PC-9 (cell line): ENCODE results near the gene ARID3A. TPM values are rescaled to one million over a fixed set of nuclear protein-coding genes. Genes with fewer than 3 reads are reported as not detected.

Experiments
- BruUV-seq: library from RNA; stranded (reverse); fragments of 400-500 nt; replicated peaks from 2 replicates; lab custom pipeline; 2021; lab: Mats Ljungman, UMichigan
- CTCF ChIA-PET: fragments of 300-600 bp; sonication (Branson Sonifier 250); formaldehyde crosslinking; loops from one replicate; lab custom pipeline; 2022; ENCODE audit warnings: antibody characterized with exemption; lab: Charles Lee
- POLR2A ChIA-PET: fragments of 300-600 bp; sonication (Branson Sonifier 250); formaldehyde crosslinking; loops from one replicate; lab custom pipeline; 2022; ENCODE audit warnings: antibody characterized with exemption; ENCODE audit not compliant: unreplicated experiment; lab: Charles Lee
- DNase-seq, 2 experiments: peaks; one replicate each; pipeline versions ENCODE4 v3.0.0 to v3.0.0-alpha.2; 2015 to 2022; ENCODE audit warnings: mixed read lengths in 1 of 2
- H2AFZ ChIP-seq: fragments of 200-600 bp; sonication (generic); 2 replicates; pipeline ENCODE4 v1.8.1; 2017; ENCODE audit warnings: antibody characterized with exemption
- H3F3A ChIP-seq: fragments of 200-600 bp; sonication (generic); 2 replicates; pipeline ENCODE4 v1.8.1; 2017; ENCODE audit warnings: antibody characterized with exemption, mild to moderate bottlenecking, low read depth; ENCODE audit not compliant: insufficient read depth
- H3K27ac ChIP-seq: fragments of 200-600 bp; sonication (generic); 2 replicates; pipeline ENCODE4 v1.6.1; 2016; ENCODE audit warnings: mixed run types
- H3K27me3 ChIP-seq: fragments of 200-600 bp; sonication (generic); 2 replicates; pipeline ENCODE4 v1.6.1; 2016; ENCODE audit warnings: low read depth, mixed run types; ENCODE audit not compliant: insufficient read depth
- H3K36me3 ChIP-seq: fragments of 200-600 bp; sonication (generic); 2 replicates; pipeline ENCODE4 v1.6.1; 2016; ENCODE audit warnings: low read depth, mixed run types
- H3K4me1 ChIP-seq: fragments of 200-600 bp; sonication (generic); replicated peaks from 2 replicates; pipeline ENCODE4 v1.6.1; 2016; ENCODE audit warnings: mixed run types; ENCODE audit not compliant: insufficient read depth
- H3K4me2 ChIP-seq: fragments of 200-600 bp; sonication (generic); 2 replicates; pipeline ENCODE4 v1.6.1; 2017; ENCODE audit warnings: mixed run types
- H3K4me3 ChIP-seq: fragments of 200-600 bp; sonication (generic); 2 replicates; pipeline ENCODE4 v1.6.1; 2016; ENCODE audit warnings: mixed run types
- H3K79me2 ChIP-seq: fragments of 200-600 bp; sonication (generic); 2 replicates; pipeline ENCODE4 v1.6.1; 2017; ENCODE audit warnings: low read depth, mixed run types
- H3K9me2 ChIP-seq: fragments of 200-600 bp; sonication (generic); 2 replicates; pipeline ENCODE4 v1.8.1; 2017; ENCODE audit warnings: mild to moderate bottlenecking; ENCODE audit not compliant: insufficient read depth
- H3K9me3 ChIP-seq: fragments of 200-600 bp; sonication (generic); 2 replicates; pipeline ENCODE4 v1.8.1; 2016; ENCODE audit warnings: low read depth; ENCODE audit not compliant: insufficient read depth
- H4K20me1 ChIP-seq: fragments of 200-600 bp; sonication (generic); 2 replicates; pipeline ENCODE4 v1.8.1; 2017; ENCODE audit not compliant: insufficient read depth
- EZH2 ChIP-seq: fragments of 200-600 bp; sonication (generic); IDR thresholded peaks from 2 replicates; pipeline ENCODE4 v1.8.0; 2017; ENCODE audit warnings: antibody characterized with exemption, low read depth
- intact Hi-C: fragments of 100-400 bp; cut with micrococcal nuclease; formaldehyde crosslinking; loops from one replicate; pipeline ENCODE4 v1.10.0; 2022; ENCODE audit not compliant: unreplicated experiment
- total RNA-seq: library from RNA; stranded (reverse); gene quantifications from 2 replicates; pipeline ENCODE4 v1.2.3, GENCODE V29; 2021
- TF ChIP-seq, protein P1 (sequence below): fragments of 200-600 bp; sonication (generic); conservative IDR thresholded peaks from 2 replicates; pipeline ENCODE4 v1.6.1; 2017; ENCODE audit warnings: mixed run types, antibody characterized with exemption, mild to moderate bottlenecking, moderate library complexity

Gene ARID3A
- total RNA-seq, 1 experiment from 2014 or later = 10.7 TPM

DNA sequence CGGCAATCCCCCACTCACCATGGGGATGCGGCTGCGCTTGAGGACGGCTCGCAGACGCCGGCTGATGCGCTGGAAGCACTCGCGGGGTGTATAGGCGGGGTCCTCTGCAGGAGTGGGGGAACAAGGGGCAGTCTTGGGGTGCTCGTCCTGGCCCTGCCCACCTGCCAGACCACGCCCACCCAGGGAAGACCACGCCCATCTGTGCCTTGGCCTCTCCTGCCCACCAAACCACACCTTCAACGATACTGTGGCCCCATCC is 25.9 kb upstream of the ARID3A start:
- POLR2A ChIA-PET = no interaction called here
- Histone ChIP-seq H3K27ac (no peak overlapping the region), H4K20me1 (peaks cover 31% of the 10 kb centered on the region), H3K4me3 (no peak overlapping the region), H2AFZ (no peak overlapping the region), H3K4me2 (no peak overlapping the region), H3F3A (0 out of 2 replicates have a peak, but pooled peaks cover 3% of the 10 kb centered on the region), H3K9me2 (no peaks in the 10 kb centered on the region), H3K36me3 (no peaks in the 10 kb centered on the region), H3K27me3 (no peaks in the 10 kb centered on the region), H3K4me1 (no peaks in the 10 kb centered on the region), H3K79me2 (peaks cover 6% of the 10 kb centered on the region; the same call in 1 of the 2 replicates), H3K9me3 (no peaks in the 10 kb centered on the region)
- CTCF ChIA-PET = no interaction called here
- TF ChIP-seq EZH2 = no peak
- TF ChIP-seq, protein P1, sequence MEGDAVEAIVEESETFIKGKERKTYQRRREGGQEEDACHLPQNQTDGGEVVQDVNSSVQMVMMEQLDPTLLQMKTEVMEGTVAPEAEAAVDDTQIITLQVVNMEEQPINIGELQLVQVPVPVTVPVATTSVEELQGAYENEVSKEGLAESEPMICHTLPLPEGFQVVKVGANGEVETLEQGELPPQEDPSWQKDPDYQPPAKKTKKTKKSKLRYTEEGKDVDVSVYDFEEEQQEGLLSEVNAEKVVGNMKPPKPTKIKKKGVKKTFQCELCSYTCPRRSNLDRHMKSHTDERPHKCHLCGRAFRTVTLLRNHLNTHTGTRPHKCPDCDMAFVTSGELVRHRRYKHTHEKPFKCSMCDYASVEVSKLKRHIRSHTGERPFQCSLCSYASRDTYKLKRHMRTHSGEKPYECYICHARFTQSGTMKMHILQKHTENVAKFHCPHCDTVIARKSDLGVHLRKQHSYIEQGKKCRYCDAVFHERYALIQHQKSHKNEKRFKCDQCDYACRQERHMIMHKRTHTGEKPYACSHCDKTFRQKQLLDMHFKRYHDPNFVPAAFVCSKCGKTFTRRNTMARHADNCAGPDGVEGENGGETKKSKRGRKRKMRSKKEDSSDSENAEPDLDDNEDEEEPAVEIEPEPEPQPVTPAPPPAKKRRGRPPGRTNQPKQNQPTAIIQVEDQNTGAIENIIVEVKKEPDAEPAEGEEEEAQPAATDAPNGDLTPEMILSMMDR = no peak
- intact Hi-C loops = no loop called here
- BruUV-seq = no TSS peak
- DNase-seq = no peak

- ChIA-PET CTCF (no interaction called here), POLR2A (no interaction called here)
- Histone ChIP-seq H3K4me3 (no peak overlapping the region), H3K4me1 (no peaks in the 10 kb centered on the region), H3K27ac (no peak overlapping the region), H3F3A (0 out of 2 replicates have a peak, but pooled peaks cover 3% of the 10 kb centered on the region), H3K4me2 (no peak overlapping the region), H3K79me2 (peaks cover 6% of the 10 kb centered on the region; the same call in 1 of the 2 replicates), H3K36me3 (no peaks in the 10 kb centered on the region), H2AFZ (no peak overlapping the region), H4K20me1 (peaks cover 36% of the 10 kb centered on the region), H3K9me3 (no peaks in the 10 kb centered on the region), H3K27me3 (no peaks in the 10 kb centered on the region), H3K9me2 (no peaks in the 10 kb centered on the region)
- no TSS peak for BruUV-seq
- no peak for DNase-seq
- intact Hi-C loops = no loop called here
- no peak for TF ChIP-seq EZH2
- TF ChIP-seq, protein P1 = no peak
These were observed 25.3 kb upstream of the ARID3A start for GRCh38 chr19:900302-901111.

- no TSS peak for BruUV-seq
- Histone ChIP-seq H3K9me3 (no peaks in the 10 kb centered on the region), H4K20me1 (peaks cover 39% of the 10 kb centered on the region), H3K9me2 (no peaks in the 10 kb centered on the region), H3K79me2 (peaks cover 6% of the 10 kb centered on the region; the same call in 1 of the 2 replicates), H3K27me3 (no peaks in the 10 kb centered on the region), H3K27ac (no peak overlapping the region), H3K4me2 (no peak overlapping the region), H3K36me3 (no peaks in the 10 kb centered on the region), H2AFZ (no peak overlapping the region), H3K4me1 (no peaks in the 10 kb centered on the region), H3F3A (0 out of 2 replicates have a peak, but pooled peaks cover 3% of the 10 kb centered on the region), H3K4me3 (no peak overlapping the region)
- DNase-seq = no peak
- ChIA-PET CTCF (no interaction called here), POLR2A (no interaction called here)
- no peak for TF ChIP-seq EZH2
- TF ChIP-seq, protein P1 = no peak
- intact Hi-C loops = no loop called here
These were observed 24.4 kb upstream of the ARID3A start for GRCh38 chr19:901216-902092.
